Head of caudate nucleus (tissue), 42 donors: ENCODE measurements around the gene CNTN4.

ENCODE experiments used
- DNase-seq, 42 donors: peaks; one replicate each; pipeline versions ENCODE4 v3.0.0 to v3.0.0-alpha.2; 2020 to 2021; ENCODE audit warnings: mixed read lengths in 7 of 42
- intact Hi-C: fragments of 100-400 bp; cut with DNase I; formaldehyde crosslinking; loops from one replicate; pipeline ENCODE4 v1.15.0; 2022

CNTN4 gene

GRCh38 chr3:3015185-3016089 is 916.8 kb downstream of the CNTN4 start:
- peak in 12 of 42 donors; percentile 6 to 69 (median 24) for DNase-seq
- intact Hi-C loops = no loop called here

DNA sequence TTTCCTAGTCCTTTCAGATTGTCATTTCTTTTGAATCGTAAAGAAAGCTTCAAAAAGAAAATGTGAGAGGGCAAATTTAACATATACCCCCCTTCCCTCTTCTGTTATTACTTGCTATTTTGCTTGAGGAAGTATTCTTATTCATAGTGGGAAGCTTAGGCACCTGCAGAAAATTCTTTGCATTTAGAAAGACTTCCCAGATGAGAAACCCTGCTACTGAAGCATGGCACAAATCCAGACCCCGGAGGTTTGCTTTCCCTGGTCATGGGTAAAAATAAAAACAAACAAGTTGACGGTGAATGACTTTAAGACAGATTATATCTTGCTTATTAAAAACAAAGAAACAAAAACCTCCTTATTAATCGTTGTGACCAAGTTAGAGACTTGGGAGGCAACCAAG is 917.6 kb downstream of the CNTN4 start:
- DNase-seq = no peak
- intact Hi-C loops = no loop called here

DNA sequence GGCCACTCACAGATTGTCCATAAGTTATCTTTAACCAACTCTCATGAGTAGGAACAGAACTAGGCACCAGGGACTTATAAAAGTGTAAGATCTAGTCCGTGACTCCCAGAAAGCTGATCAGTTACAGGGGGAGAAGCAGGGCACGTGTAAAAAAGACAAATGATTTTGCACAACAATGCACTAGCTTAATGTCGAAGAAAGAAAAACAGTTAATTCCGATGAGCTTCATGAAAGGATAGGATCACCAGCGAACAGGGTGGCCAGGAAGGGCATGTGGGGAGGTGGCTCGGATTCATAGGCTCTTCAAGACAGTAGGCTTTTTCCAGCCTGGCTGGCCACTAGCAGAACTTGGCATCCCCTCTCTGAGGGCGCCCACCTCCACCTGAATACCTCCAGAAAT is 921.5 kb downstream of the CNTN4 start:
- no peak for DNase-seq

GRCh38 chr3:3023111-3023745 is 924.6 kb downstream of the CNTN4 start:
- intact Hi-C loops = no loop called here
- DNase-seq = no peak

More for the DNA sequence above, 921.5 kb downstream of the CNTN4 start:
- intact Hi-C loops = no loop called here

- intact Hi-C loops = no loop called here
- no peak for DNase-seq
Observed at GRCh38 chr3:3027976-3028567, 929.4 kb downstream of the CNTN4 start.

DNA sequence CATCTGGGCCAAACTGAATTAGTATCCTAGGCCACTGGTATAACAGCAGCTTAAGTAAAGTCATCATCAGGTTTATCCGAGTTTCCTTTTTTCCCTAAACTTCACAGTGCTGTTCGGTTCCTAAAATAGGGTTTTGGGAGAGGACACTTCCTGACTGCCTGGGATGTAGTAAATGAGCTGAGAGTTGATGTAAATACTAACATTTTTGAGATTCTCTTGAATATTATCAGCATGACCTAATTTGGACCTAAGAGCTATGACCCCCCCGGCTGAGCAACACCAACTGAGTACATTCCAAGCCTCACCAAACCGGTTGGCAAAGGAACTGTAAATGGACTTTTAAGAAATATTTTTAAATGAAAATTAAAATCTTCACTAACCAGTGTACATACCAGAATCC is 932.7 kb downstream of the CNTN4 start:
- intact Hi-C loops = no loop called here
- no peak for DNase-seq

- intact Hi-C loops = no loop called here
- no peak for DNase-seq
Observed at GRCh38 chr3:3037156-3037555, 938.5 kb downstream of the CNTN4 start.

GRCh38 chr3:3038201-3038991 is 939.7 kb downstream of the CNTN4 start:
- DNase-seq = peak in 40 of 42 donors; percentile 28 to 85 (median 52)
- intact Hi-C loops = no loop called here

DNA sequence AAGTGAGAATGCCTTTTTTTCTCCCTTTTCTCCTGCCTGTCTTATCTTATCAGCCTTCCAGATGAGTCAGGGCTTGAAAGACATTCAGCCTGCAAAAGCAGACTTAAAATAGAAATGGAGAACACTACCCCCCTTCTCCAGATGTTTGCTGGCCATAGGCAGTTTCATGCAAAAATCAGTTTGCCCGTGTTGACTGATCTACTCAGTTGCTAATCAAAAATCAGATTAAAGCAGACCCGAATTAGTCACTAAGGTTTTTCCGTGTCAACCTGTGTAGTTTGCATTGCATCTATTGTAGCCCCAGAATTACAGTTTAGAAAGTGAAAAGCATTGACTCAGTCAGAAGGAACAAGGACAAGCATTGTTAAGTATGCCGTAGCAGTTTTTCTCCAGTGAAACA is 955.3 kb downstream of the CNTN4 start:
- peak in 2 of 42 donors; percentile 6 to 22 for DNase-seq
- intact Hi-C loops = no loop called here

DNA sequence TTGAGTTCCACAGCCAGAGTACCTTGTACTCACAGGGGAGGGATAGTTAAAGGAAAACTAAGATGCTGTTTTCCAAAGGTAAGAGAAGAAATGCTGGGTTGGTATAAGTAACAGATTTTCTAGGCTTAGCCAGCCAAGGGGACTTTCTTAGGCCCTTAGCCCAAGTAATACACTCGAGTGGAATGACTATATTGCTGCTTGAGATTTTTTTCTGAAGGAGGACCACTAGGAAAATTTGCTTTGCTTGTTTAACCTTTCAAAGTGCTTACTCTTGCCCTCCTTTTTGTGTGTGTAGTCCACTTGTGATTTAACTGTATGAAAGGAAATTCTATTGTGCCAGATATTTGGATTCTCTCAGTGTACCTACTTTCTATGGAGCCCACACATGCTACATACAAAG is 961.0 kb downstream of the CNTN4 start:
- intact Hi-C loops = no loop called here
- DNase-seq = no peak

GRCh38 chr3:3064297-3064696 is 965.6 kb downstream of the CNTN4 start:
- DNase-seq = no peak
- intact Hi-C loops = no loop called here

DNA sequence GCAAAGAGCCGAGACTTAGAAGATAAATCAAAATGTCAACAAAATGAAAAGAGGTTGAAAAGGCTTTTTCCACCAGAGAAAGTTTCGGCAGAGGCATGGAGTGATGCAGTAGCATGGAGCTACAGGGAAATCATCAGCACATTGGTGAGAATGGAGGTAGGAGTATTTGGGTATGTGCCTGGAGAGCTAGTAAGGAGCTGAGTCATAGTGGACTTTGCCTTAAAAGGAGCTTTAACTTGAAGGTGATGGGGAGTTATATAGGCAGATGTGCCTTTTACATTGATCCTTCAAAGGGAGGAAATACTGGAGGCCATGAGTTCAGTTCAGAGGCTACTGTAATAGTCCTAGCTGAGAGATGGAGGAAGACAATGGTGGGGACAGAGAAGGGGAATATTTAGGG is 967.2 kb downstream of the CNTN4 start:
- DNase-seq = no peak
- intact Hi-C loops = no loop called here

GRCh38 chr3:3066378-3066777 is 967.7 kb downstream of the CNTN4 start:
- DNase-seq = no peak
- intact Hi-C loops = no loop called here

DNA sequence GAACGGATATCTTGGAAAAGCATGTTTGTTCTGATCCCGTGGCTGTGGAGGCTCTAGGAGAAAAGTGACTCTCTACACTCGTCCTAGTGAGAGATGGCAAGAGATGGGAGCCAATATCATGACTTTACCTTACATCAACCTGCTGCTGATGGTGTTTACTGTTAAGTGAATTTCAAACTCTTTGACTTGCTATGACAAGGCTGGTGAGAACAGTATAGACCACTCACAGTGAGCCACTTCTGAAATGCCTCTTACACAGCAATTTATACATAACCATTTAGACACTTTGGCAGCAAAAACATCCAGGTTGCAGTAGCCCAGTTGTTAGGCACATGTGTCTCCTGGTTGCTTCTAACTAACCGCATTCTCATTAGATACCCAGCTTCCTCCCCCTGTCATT is 968.2 kb downstream of the CNTN4 start:
- no peak for DNase-seq
- intact Hi-C loops = no loop called here

GRCh38 chr3:3068358-3068881 is 969.8 kb downstream of the CNTN4 start:
- intact Hi-C loops = no loop called here
- no peak for DNase-seq

DNA sequence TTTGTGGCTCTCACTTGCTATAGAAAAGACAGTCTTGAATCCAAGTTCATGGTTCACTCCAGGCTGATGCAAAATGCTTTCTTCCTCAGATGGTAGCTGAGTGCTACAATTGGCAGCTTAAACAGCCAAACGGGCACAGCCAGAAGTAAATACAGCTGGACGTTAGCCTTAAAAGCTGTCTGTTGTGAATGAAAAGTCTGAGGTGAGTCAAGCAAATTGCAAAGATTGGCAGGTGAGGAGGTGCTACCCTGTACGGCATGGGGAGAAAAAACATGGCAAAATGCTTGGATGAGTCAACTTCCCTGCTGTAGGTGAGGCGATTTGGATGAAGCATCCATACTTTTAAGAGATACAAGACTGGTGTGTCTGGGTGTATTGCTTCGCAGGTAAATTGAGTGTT is 971.1 kb downstream of the CNTN4 start:
- DNase-seq = peak in 4 of 42 donors; percentile 3 to 45 (median 12)
- intact Hi-C loops = no loop called here

GRCh38 chr3:3071136-3071535 is 972.5 kb downstream of the CNTN4 start:
- no peak for DNase-seq
- intact Hi-C loops = no loop called here

DNA sequence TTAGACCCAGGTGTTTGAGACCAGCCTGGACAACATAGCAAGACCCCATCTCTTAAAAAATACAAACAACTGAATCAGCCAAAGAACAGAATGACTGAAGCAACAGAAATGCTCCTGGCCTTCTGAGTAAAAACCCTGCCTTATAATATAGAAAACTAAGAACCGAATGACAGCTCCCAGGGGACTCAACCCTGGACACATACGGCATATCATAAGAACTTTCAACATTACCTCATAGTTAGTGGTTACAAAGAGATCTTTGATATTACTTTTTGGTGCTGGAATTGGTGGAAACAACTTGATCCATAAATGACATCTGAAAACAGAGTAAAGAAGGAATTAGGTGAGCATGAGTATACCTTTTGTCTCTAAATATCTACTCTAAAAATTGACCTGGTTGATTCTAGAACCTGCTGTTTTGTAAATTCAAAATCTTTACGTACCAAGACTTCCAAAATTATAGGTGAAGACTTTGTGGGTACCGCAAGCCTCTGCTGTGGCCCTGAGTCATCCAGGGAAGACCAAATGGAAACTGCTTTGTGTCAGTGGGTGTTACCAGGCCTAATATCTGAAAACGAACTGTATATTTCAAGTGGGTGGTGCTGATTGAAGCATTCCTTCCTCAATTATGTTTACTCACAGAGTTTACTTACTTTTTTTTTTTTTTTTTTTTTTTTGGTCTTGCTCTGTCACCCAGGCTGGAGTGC is 976.0 kb downstream of the CNTN4 start:
- intact Hi-C loops = no loop called here
- DNase-seq = no peak

GRCh38 chr3:3080309-3080708 is 981.6 kb downstream of the CNTN4 start:
- intact Hi-C loops = no loop called here
- no peak for DNase-seq
